ENCODE data around the gene GPC3.
"Not testable (repeated sequence)": the region's sequence is repeated elsewhere in the genome, so short reads cannot be mapped to it uniquely, and the experiment has no call there.

Gene GPC3

GRCh38 chrX:133636009-133636408 lies 349.4 kb downstream of the GPC3 start:
- no peak for DNase-seq

GRCh38 chrX:133634416-133634815 lies 351.0 kb downstream of the GPC3 start:
- no peak for DNase-seq

GRCh38 chrX:133633950-133634349 lies 351.4 kb downstream of the GPC3 start:
- no peak for DNase-seq

- no peak for DNase-seq
Measured at GRCh38 chrX:133633162-133633561, 352.2 kb downstream of the GPC3 start.

GRCh38 chrX:133630362-133630761 lies 355.0 kb downstream of the GPC3 start:
- no peak for DNase-seq

GRCh38 chrX:133627673-133628072 lies 357.7 kb downstream of the GPC3 start:
- no peak for DNase-seq

GRCh38 chrX:133621384-133621783 lies 364.0 kb downstream of the GPC3 start:
- not testable (repeated sequence) for DNase-seq

GRCh38 chrX:133611676-133612075 lies 373.7 kb downstream of the GPC3 start:
- no peak for DNase-seq

GRCh38 chrX:133610056-133610455 lies 375.3 kb downstream of the GPC3 start:
- DNase-seq, result no peak

- DNase-seq, result no peak
Measured at GRCh38 chrX:133609166-133609565, 376.2 kb downstream of the GPC3 start.

- no peak for DNase-seq
Measured at GRCh38 chrX:133608406-133608805, 377.0 kb downstream of the GPC3 start.

- no peak for DNase-seq
Measured at GRCh38 chrX:133607419-133608348, 377.7 kb downstream of the GPC3 start.

- DNase-seq, result no peak
Measured at GRCh38 chrX:133606990-133607389, 378.4 kb downstream of the GPC3 start.

- no peak for DNase-seq
Measured at GRCh38 chrX:133604801-133605200, 380.6 kb downstream of the GPC3 start.

GRCh38 chrX:133602881-133603280 lies 382.5 kb downstream of the GPC3 start:
- no peak for DNase-seq

- no peak for DNase-seq
Measured at GRCh38 chrX:133601116-133601515, 384.3 kb downstream of the GPC3 start.

GRCh38 chrX:133600536-133600935 lies 384.9 kb downstream of the GPC3 start:
- no peak for DNase-seq

GRCh38 chrX:133598601-133599335 lies 386.6 kb downstream of the GPC3 start:
- DNase-seq, result no peak

- DNase-seq, result no peak
Measured at GRCh38 chrX:133594156-133594555, 391.2 kb downstream of the GPC3 start.

GRCh38 chrX:133593531-133593930 lies 391.9 kb downstream of the GPC3 start:
- DNase-seq, result no peak

- DNase-seq, result no peak
Measured at GRCh38 chrX:133590703-133591505, 394.5 kb downstream of the GPC3 start.

GRCh38 chrX:133588827-133589226 lies 396.6 kb downstream of the GPC3 start:
- DNase-seq, result no peak

- no peak for DNase-seq
Measured at GRCh38 chrX:133587818-133588217, 397.6 kb downstream of the GPC3 start.
